ENCODE measurements around the gene COASY.
A peak's percentile ranks its signal among the peaks of the same experiment; 100 is the strongest.
"Not testable (repeated sequence)": the region's sequence is repeated elsewhere in the genome, so short reads cannot be mapped to it uniquely, and the experiment has no call there.

Gene COASY

DNA sequence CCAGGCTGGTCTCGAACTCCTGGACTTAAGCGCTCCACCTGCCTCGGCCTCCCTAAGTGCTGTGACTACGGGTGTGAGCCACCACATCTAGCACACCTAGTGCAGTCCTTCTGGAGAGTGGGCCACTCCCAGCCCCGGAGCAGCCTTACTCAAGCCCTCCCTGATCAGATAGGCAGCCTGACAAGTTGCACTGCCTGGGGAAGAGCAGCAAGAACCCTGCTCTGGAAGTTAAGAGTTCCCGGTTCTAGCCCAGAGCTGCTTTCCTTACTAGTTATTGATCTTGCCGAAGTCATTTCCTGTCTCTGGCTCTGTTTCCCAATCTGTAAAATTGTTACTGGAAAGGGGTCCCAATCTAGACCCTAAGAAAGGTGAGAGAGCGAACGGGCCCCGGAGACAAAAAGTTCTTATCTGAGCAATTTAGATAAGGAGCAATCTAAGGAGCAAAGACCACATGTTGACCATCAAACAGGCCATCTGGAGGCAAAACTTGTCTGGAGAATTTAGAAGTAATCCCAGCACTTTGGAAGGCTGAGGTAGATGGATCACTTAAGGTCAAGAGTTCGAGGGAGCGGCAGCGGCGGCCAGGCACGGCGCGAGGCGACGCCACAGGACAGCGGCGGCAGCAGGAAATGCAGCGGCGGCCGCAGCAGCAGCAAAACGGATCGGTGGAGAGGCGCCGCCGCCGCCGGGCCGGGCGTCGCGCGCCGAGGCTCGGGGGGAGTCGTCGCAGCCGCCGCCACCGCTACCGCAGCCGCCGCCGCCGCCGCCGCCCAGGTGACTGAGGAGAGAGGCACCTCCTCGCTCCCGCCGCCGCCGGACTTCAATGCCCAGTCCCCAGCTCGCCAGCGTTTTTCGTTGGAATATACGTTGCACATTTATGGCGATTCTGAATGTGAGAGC is 30.2 kb upstream of the COASY start:
- no peak for DNase-seq

- DNase-seq = no peak
These were observed 26.5 kb upstream of the COASY start for GRCh38 chr17:42535155-42536047.

DNA sequence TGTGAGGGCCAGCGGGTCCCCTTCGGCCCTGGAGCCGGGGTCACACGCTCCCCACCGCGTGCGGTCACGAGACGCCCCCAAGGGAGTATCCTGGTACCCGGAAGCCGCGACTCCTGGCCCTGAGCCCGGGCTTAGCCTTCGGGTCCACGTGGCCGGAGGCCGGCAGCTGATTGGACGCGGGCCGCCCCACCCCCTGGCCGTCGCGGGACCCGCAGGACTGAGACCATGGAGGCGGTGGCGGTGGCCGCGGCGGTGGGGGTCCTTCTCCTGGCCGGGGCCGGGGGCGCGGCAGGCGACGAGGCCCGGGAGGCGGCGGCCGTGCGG is 25.9 kb upstream of the COASY start, which contains the start of gene NAGLU:
Gene NAGLU, plus strand, starts transcription at position 194 of the 324 bp plus-strand sequence. Its CDS starts 32 bp downstream, at position 226.
- peak; percentile 86 for DNase-seq

DNA sequence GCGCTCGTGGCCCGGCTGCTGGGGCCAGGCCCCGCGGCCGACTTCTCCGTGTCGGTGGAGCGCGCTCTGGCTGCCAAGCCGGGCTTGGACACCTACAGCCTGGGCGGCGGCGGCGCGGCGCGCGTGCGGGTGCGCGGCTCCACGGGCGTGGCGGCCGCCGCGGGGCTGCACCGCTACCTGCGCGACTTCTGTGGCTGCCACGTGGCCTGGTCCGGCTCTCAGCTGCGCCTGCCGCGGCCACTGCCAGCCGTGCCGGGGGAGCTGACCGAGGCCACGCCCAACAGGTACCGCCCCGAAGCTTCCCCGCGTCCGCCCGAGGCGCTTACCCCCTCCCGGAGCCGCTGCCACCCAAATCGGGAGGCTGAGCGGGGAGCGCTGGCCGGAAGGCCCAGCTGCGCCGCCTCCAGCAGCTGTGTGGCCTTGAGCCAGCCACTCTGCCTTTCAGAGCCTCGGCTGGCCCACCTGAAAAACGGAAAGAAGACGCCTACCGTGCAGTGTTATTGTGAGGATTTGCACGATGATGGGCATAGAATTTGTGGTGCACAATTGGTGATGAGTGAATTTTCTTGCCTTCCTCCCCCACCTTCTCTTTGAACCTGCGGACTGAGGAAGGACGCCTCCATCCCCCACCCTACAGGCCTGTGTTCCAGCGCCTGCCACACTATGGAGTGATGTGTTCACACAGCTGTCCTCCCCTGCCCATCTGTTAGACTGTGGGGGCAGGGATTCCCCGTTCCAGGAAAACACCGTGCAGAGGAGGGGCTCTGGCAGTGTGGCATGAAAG is 25.4 kb upstream of the COASY start:
- DNase-seq = peak; percentile 77

- no peak for DNase-seq
These were observed 24.7 kb upstream of the COASY start for GRCh38 chr17:42537156-42537805.

GRCh38 chr17:42537826-42538451 is 24.0 kb upstream of the COASY start:
- DNase-seq = no peak

- DNase-seq = no peak
These were observed 23.5 kb upstream of the COASY start for GRCh38 chr17:42538482-42538881.

DNA sequence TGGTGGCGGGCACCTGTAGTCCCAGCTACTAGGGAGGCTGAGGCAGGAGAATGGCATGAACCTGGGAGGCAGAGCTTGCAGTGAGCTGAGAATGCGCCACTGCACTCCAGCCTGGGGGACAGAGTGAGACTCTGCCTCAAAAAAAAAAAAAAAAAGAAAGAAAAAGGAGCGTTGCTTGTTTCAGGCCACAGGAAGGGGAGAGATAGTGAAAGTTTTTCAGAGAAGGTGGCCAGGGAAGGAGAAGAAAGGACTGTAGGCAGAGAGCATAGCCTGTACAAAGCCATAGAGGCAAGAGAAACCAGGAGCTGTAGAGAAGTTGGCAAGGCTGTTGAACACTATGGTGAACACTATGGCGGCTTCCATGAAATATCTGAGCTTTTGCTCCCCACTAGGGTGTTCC is 21.4 kb upstream of the COASY start:
- not testable (repeated sequence) for DNase-seq

GRCh38 chr17:42541041-42541833 is 20.7 kb upstream of the COASY start:
- DNase-seq = no peak

DNA sequence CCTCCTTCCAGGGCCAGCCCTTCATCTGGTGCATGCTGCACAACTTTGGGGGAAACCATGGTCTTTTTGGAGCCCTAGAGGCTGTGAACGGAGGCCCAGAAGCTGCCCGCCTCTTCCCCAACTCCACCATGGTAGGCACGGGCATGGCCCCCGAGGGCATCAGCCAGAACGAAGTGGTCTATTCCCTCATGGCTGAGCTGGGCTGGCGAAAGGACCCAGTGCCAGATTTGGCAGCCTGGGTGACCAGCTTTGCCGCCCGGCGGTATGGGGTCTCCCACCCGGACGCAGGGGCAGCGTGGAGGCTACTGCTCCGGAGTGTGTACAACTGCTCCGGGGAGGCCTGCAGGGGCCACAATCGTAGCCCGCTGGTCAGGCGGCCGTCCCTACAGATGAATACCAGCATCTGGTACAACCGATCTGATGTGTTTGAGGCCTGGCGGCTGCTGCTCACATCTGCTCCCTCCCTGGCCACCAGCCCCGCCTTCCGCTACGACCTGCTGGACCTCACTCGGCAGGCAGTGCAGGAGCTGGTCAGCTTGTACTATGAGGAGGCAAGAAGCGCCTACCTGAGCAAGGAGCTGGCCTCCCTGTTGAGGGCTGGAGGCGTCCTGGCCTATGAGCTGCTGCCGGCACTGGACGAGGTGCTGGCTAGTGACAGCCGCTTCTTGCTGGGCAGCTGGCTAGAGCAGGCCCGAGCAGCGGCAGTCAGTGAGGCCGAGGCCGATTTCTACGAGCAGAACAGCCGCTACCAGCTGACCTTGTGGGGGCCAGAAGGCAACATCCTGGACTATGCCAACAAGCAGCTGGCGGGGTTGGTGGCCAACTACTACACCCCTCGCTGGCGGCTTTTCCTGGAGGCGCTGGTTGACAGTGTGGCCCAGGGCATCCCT is 18.5 kb upstream of the COASY start:
- no peak for DNase-seq

GRCh38 chr17:42544874-42545283 is 17.1 kb upstream of the COASY start:
- DNase-seq = no peak

DNA sequence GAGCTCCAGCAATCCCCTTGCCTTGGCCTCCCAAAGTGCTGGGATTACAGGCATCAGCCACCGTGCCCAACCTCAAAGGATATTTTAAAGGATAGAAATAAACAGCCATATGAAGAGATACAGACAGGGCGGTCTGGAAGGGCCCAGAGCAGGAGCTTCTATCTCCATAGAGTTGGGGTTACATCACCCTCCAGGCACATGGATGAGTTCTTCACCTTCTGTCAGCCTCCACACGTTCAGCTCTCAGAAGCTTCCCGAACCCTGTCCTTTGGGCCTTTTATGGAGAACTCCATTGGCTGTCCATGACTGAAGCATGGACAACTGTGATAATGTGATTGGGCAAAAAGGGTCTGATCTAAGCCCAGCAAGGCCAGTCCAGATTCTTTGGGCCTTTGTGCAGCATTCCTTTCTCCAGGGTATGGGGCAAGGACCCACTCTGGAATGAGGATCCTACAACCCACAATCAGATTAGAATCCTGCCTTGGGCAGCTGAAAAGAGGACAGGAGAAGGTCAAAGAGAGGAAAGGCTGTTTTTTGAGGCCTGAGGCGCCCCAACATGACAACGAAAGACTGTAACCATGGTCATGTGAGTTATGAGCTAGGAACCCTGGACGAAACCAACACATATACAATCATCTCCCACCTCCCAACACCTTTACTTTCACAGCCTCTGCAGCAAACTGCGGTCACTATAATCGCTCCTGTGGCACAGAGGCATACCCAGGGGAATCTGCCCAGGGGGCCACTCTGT is 16.0 kb upstream of the COASY start:
- not testable (repeated sequence) for DNase-seq

DNA sequence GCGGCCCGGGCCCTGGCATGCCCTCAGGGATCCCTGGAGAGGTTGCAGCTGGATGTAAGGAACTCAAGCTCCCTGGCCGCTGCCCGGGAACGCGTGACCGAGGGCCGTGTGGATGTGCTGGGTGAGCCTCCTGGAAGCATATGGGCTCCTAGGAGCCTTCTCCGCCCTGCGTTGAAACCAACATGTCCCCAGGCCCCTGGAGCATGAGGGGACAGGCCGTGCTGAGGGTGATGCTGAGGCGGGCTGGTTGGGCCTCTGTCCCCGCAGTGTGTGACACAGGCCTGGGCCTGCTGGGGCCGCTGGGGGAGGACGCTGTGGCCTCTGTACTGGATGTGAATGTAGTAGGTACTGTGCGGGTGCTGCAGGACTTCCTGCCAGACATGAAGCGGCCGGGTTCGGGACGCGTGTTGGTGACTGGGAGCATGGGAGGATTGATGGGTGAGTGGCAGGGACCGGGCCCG is 14.9 kb upstream of the COASY start:
- no peak for DNase-seq

DNA sequence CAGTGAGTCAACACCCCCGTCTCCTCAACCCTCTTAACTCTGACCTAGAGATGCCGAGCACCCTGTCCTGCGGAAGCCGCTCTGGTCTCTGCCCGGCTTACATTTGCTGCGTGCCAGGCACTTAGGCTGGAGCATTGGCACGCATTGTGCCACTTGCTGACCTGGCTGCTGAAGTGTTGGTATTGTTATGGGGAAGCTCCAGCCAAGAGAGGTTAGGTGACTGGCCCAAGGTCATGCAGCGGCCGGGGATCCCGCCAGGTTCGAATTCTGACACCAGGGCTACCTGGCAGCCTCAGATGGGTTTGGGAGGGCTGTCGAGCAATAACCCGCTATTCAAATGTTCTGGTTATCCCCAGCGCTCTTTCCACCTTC is 14.3 kb upstream of the COASY start:
- no peak for DNase-seq

GRCh38 chr17:42548070-42548837 is 13.7 kb upstream of the COASY start:
- DNase-seq = no peak

DNA sequence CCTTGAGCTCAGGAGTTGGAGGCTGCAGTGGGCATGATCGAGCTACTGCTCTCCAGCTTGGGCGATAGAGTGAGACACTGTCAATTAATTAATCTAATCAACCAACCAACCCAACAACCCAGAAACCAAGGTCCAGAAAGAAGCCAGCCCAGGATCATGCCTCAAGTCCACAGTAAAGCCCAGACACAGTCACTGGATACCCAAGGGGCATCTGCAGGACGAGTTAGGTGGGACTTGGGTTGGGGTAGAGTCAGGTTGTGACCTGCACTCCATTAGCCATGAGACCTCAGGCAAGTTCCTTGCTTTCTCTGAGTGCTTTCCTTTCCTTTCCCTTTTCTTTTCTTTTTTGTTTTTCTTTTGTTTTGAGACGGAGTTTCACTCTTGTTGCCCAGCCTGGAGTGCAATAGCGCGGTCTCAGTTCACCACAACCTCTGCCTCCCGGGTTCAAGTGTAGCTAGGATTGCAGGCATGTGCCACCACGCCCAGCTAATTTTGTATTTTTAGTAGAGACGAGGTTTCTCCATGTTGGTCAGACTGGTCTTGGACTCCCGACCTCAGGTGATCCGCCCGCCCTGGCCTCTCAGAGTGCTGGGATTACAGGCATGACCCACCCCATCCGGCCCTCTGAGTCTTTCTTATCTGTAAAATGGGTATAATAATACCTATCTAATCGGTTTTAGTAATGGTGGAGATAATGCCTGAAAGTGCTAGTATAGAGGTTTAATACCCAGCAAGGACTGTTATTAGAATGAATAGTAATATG is 12.8 kb upstream of the COASY start:
- DNase-seq = no peak

GRCh38 chr17:42552736-42553135 is 9.2 kb upstream of the COASY start, which contains the start of gene HSD17B1:
TSS of gene HSD17B1 (plus strand) at chr17:42552923. CDS start at chr17:42552934, 11 bp downstream.
- DNase-seq = not testable (repeated sequence)
